ENCODE data around the gene DRAM1. TPM values are rescaled to one million over a fixed set of nuclear protein-coding genes. Genes with fewer than 3 reads are reported as not detected.

Gene DRAM1
- total RNA-seq, 1 donor from 2014 or later, result 20.4 TPM

DNA sequence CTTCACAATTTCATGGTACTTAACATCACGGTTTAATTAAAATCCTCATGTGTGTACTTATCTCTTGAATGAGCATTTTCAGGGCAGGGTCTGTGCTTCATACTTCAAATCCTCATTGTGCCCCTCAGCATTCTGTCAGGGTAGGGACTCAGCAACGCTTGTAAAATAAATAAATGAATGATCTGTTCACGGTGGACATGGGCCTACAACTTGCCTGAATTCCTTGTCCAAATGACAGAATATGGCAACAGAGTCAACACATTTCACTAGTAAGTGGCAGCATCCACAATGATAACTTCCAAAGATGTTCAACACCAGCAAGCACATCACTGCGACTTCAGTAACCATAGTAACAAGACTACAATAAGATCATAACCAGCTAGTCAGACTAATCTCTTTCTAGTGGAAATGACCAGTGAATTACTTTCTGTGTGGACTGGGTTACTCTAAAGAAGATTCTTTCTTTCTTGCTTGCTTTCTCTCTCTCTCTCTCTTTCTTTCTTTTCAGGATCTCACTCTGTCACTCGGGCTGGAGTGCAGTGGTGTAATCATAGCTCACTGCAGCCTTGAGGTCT, 32.2 kb upstream of the DRAM1 start:
- no peaks in the 10 kb centered on the region for H3K9me3 Mint-ChIP-seq (ENCODE audit: unreplicated experiment)
- H2AFZ ChIP-seq (ENCODE audit: low read depth, low read length), result no peak overlapping the region
- FAIRE-seq, result no peak

DNA sequence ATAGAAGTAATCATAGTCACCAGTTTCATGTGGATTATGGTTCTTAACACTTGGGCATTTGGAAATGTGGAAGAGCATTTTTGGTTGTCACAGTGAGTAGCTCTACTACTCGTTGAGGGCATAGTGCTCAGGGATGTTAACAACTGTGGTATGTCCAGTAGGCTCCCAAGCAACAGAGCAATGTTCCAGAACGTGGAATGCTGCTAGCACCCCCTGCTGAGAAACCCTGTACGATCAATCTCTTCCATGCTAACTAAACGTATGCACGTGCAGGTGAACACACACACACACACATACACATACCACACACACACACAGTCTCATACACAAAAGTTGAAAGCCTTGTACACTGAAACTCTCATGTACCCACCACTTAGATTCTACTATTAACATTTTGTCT, 30.1 kb upstream of the DRAM1 start:
- no peak for FAIRE-seq
- H3K4me1 Mint-ChIP-seq (ENCODE audit: low read depth, unreplicated experiment), result no peaks in the 10 kb centered on the region
- TF ChIP-seq, protein P1, sequence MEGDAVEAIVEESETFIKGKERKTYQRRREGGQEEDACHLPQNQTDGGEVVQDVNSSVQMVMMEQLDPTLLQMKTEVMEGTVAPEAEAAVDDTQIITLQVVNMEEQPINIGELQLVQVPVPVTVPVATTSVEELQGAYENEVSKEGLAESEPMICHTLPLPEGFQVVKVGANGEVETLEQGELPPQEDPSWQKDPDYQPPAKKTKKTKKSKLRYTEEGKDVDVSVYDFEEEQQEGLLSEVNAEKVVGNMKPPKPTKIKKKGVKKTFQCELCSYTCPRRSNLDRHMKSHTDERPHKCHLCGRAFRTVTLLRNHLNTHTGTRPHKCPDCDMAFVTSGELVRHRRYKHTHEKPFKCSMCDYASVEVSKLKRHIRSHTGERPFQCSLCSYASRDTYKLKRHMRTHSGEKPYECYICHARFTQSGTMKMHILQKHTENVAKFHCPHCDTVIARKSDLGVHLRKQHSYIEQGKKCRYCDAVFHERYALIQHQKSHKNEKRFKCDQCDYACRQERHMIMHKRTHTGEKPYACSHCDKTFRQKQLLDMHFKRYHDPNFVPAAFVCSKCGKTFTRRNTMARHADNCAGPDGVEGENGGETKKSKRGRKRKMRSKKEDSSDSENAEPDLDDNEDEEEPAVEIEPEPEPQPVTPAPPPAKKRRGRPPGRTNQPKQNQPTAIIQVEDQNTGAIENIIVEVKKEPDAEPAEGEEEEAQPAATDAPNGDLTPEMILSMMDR (IDR thresholded peaks at IDR 0.05; ENCODE audit: insufficient read depth, low read depth, low read length), result no peak
- no peak for TF ChIP-seq EZH2 (IDR thresholded peaks at IDR 0.05; ENCODE audit: insufficient read depth, low read length)

More for the DNA sequence above, 32.2 kb upstream of the DRAM1 start:
- Histone ChIP-seq H3K4me2 (ENCODE audit: low read length) (no peak overlapping the region), H3K27me3 (ENCODE audit: insufficient read depth, low read length) (no peaks in the 10 kb centered on the region), H3K79me2 (ENCODE audit: insufficient read depth, low read length) (no peaks in the 10 kb centered on the region), H4K20me1 (ENCODE audit: insufficient read depth, low read length) (no peaks in the 10 kb centered on the region), H3K27ac (ENCODE audit: low read depth, low read length) (no peak overlapping the region), H3K36me3 (ENCODE audit: insufficient read depth, low read length) (no peaks in the 10 kb centered on the region), H3K9ac (ENCODE audit: low read length) (no peak overlapping the region), H3K9me3 (ENCODE audit: insufficient read depth, low read depth, low read length) (no peaks in the 10 kb centered on the region), H3K4me3 (ENCODE audit: insufficient read depth, low read depth, low read length) (no peak overlapping the region), H3K4me1 (ENCODE audit: insufficient read depth, low read length) (no peaks in the 10 kb centered on the region)
- Mint-ChIP-seq H3K36me3 (ENCODE audit: low read depth, unreplicated experiment) (no peaks in the 10 kb centered on the region), H3K4me3 (ENCODE audit: unreplicated experiment) (no peak overlapping the region), H3K4me1 (ENCODE audit: low read depth, unreplicated experiment) (no peaks in the 10 kb centered on the region), H3K27ac (ENCODE audit: unreplicated experiment) (no peak overlapping the region), H3K27me3 (ENCODE audit: low read depth, unreplicated experiment) (no peaks in the 10 kb centered on the region)
- no peak for TF ChIP-seq EZH2 (IDR thresholded peaks at IDR 0.05; ENCODE audit: insufficient read depth, low read length)
- TF ChIP-seq, protein P1 (IDR thresholded peaks at IDR 0.05; ENCODE audit: insufficient read depth, low read depth, low read length), result no peak
- DNase-seq (ENCODE audit: low read depth), result no peak

DNA sequence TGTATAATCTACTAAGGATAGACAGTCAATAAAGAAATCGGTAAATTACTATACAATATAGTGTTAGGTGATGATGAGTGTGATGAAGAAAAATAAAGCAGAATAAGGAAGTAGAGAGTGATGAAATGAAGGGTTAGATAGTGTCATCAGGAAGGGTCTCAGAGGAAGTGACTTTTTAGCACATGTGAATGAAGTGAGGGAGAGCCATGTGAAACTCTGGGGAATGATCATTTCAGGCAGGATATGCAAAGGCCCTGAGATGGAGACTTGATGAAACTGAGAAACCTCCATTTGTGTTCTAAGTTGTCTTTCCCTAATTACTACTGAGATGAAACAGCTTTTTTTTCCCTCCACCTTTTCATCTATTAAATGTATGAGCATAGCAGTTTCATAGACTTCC, 27.2 kb upstream of the DRAM1 start:
- Histone ChIP-seq H2AFZ (ENCODE audit: low read depth, low read length) (no peak overlapping the region), H3K27ac (ENCODE audit: low read depth, low read length) (no peak overlapping the region), H3K79me2 (ENCODE audit: insufficient read depth, low read length) (no peaks in the 10 kb centered on the region), H4K20me1 (ENCODE audit: insufficient read depth, low read length) (no peaks in the 10 kb centered on the region), H3K4me2 (ENCODE audit: low read length) (no peak overlapping the region), H3K9ac (ENCODE audit: low read length) (no peak overlapping the region), H3K27me3 (ENCODE audit: insufficient read depth, low read length) (no peaks in the 10 kb centered on the region), H3K9me3 (ENCODE audit: insufficient read depth, low read depth, low read length) (no peaks in the 10 kb centered on the region), H3K4me3 (ENCODE audit: insufficient read depth, low read depth, low read length) (no peak overlapping the region), H3K36me3 (ENCODE audit: insufficient read depth, low read length) (no peaks in the 10 kb centered on the region), H3K4me1 (ENCODE audit: insufficient read depth, low read length) (no peaks in the 10 kb centered on the region)
- Mint-ChIP-seq H3K27ac (ENCODE audit: unreplicated experiment) (no peak overlapping the region), H3K4me3 (ENCODE audit: unreplicated experiment) (no peak overlapping the region), H3K4me1 (ENCODE audit: low read depth, unreplicated experiment) (peaks cover 5% of the 10 kb centered on the region), H3K36me3 (ENCODE audit: low read depth, unreplicated experiment) (no peaks in the 10 kb centered on the region), H3K9me3 (ENCODE audit: unreplicated experiment) (no peaks in the 10 kb centered on the region), H3K27me3 (ENCODE audit: low read depth, unreplicated experiment) (no peaks in the 10 kb centered on the region)
- DNase-seq (ENCODE audit: low read depth) (no peak), FAIRE-seq (no peak)
- TF ChIP-seq, protein P1 (IDR thresholded peaks at IDR 0.05; ENCODE audit: insufficient read depth, low read depth, low read length), result no peak
- TF ChIP-seq EZH2 (IDR thresholded peaks at IDR 0.05; ENCODE audit: insufficient read depth, low read length), result no peak

More for the DNA sequence above, 30.1 kb upstream of the DRAM1 start:
- no peaks in the 10 kb centered on the region for H3K79me2 ChIP-seq (ENCODE audit: insufficient read depth, low read length)
- no peak overlapping the region for H3K9ac ChIP-seq (ENCODE audit: low read length)
- H4K20me1 ChIP-seq (ENCODE audit: insufficient read depth, low read length), result no peaks in the 10 kb centered on the region
- H3K9me3 ChIP-seq (ENCODE audit: insufficient read depth, low read depth, low read length), result no peaks in the 10 kb centered on the region
- Mint-ChIP-seq H3K27me3 (ENCODE audit: low read depth, unreplicated experiment) (no peaks in the 10 kb centered on the region), H3K4me3 (ENCODE audit: unreplicated experiment) (no peak overlapping the region), H3K36me3 (ENCODE audit: low read depth, unreplicated experiment) (no peaks in the 10 kb centered on the region), H3K9me3 (ENCODE audit: unreplicated experiment) (no peaks in the 10 kb centered on the region), H3K27ac (ENCODE audit: unreplicated experiment) (no peak overlapping the region)
- H3K4me3 ChIP-seq (ENCODE audit: insufficient read depth, low read depth, low read length), result no peak overlapping the region
- DNase-seq (ENCODE audit: low read depth), result no peak
- no peaks in the 10 kb centered on the region for H3K27me3 ChIP-seq (ENCODE audit: insufficient read depth, low read length)
- H3K27ac ChIP-seq (ENCODE audit: low read depth, low read length), result no peak overlapping the region
- H3K4me1 ChIP-seq (ENCODE audit: insufficient read depth, low read length), result no peaks in the 10 kb centered on the region
- H3K4me2 ChIP-seq (ENCODE audit: low read length), result no peak overlapping the region
- no peaks in the 10 kb centered on the region for H3K36me3 ChIP-seq (ENCODE audit: insufficient read depth, low read length)
- H2AFZ ChIP-seq (ENCODE audit: low read depth, low read length), result no peak overlapping the region
